Peyer's patch (tissue), 4 donors: Measurements from ENCODE around the gene BTD. TPM values are rescaled to one million over a fixed set of nuclear protein-coding genes. Genes with fewer than 3 reads are reported as not detected.

Source experiments
- DNase-seq, 3 donors: peaks; one replicate each; pipeline ENCODE4 v3.0.0-alpha.2; 2017 to 2019
- H3K27ac ChIP-seq, 4 donors: fragments of 200-600 bp; sonication (generic); one replicate each; pipeline ENCODE4 v1.5.1; 2016 to 2019
- H3K27me3 ChIP-seq, 2 donors: fragments of 200-600 bp; sonication (generic); one replicate each; pipeline ENCODE4 v1.5.1; 2019
- H3K36me3 ChIP-seq, 3 donors: fragments of 200-600 bp; sonication (generic); one replicate each; pipeline ENCODE4 v1.5.1; 2016 to 2019
- H3K4me1 ChIP-seq, 4 donors: fragments of 200-600 bp; sonication (generic); one replicate each; pipeline ENCODE4 v1.5.1; 2016 to 2019
- H3K4me3 ChIP-seq, 4 donors: fragments of 200-600 bp; sonication (generic); 1 replicate in 3 of 4; 2 replicates in 1 of 4; pipeline ENCODE4 v1.5.1; 2016 to 2019; ENCODE audit warnings: mild to moderate bottlenecking in 1 of 4
- H3K9me3 ChIP-seq, 4 donors: fragments of 200-600 bp; sonication (generic); one replicate each; pipeline ENCODE4 v1.5.1; 2016 to 2019; ENCODE audit warnings: mild to moderate bottlenecking in 1 of 4
- POLR2A ChIP-seq, 2 donors: fragments of 450-650 bp; IDR thresholded peaks; one replicate each; pipeline ENCODE4 v1.5.1; 2017; ENCODE audit warnings: antibody characterized with exemption in 2 of 2, mild to moderate bottlenecking in 2 of 2, moderate library complexity in 2 of 2
- small RNA-seq, 2 donors: library from RNA; depleted of rRNA; stranded (forward); fragments of <200 nt; gene quantifications; one replicate each; pipeline ENCODE3, GENCODE V24; 2016
- total RNA-seq, 4 donors: library from RNA; depleted of rRNA; stranded (reverse); fragments of >200 nt; gene quantifications; one replicate each; pipeline ENCODE4 v1.1.0, GENCODE V29; 2016
- TF ChIP-seq, protein P1 (sequence below), 6 experiments: fragments of 450-650 bp in 4 of 6; fragments of 200-600 bp in 2 of 6; sonication (generic) in 1 of 6; IDR thresholded peaks; one replicate each; pipeline ENCODE4 v1.5.1; 2017 to 2019; ENCODE audit warnings: antibody characterized with exemption in 6 of 6, mild to moderate bottlenecking in 3 of 6, moderate library complexity in 1 of 6

The BTD gene
- total RNA-seq, 4 donors from 2014 or later, result 9.1 to 88.4 (median 59.9) TPM

DNA sequence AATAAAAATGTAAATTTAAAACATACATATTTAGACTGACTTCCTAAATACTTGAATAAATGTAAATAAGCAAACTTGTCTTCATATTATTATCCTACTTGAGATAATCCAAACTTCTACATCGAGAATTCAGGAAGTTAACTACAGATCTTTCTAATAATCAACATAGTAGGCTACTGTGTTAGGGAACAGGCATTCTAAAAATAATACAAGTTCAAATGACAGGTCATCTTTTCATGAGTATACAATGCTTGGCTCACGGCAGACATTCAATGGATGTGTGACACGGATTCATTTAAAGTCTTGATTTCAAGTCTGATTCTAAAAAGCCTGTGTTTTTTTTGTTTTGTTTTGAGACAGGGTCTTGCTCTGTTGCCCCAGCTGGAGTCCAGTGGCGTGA, 88.7 kb downstream of the BTD start:
- no peak for DNase-seq
- no peak overlapping the region for H3K4me3 ChIP-seq
- H3K9me3 ChIP-seq, result no peaks in the 10 kb centered on the region
- H3K4me1 ChIP-seq, result no peaks in the 10 kb centered on the region
- H3K27ac ChIP-seq, result no peak overlapping the region
- H3K27me3 ChIP-seq, result no peaks in the 10 kb centered on the region
- peaks cover 0 to 62% (median 3%) of the 10 kb centered on the region in 3 donors for H3K36me3 ChIP-seq
- no peak for TF ChIP-seq POLR2A (IDR thresholded peaks at IDR 0.05)
- TF ChIP-seq, protein P1, sequence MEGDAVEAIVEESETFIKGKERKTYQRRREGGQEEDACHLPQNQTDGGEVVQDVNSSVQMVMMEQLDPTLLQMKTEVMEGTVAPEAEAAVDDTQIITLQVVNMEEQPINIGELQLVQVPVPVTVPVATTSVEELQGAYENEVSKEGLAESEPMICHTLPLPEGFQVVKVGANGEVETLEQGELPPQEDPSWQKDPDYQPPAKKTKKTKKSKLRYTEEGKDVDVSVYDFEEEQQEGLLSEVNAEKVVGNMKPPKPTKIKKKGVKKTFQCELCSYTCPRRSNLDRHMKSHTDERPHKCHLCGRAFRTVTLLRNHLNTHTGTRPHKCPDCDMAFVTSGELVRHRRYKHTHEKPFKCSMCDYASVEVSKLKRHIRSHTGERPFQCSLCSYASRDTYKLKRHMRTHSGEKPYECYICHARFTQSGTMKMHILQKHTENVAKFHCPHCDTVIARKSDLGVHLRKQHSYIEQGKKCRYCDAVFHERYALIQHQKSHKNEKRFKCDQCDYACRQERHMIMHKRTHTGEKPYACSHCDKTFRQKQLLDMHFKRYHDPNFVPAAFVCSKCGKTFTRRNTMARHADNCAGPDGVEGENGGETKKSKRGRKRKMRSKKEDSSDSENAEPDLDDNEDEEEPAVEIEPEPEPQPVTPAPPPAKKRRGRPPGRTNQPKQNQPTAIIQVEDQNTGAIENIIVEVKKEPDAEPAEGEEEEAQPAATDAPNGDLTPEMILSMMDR (IDR thresholded peaks at IDR 0.05), result no peak

DNA sequence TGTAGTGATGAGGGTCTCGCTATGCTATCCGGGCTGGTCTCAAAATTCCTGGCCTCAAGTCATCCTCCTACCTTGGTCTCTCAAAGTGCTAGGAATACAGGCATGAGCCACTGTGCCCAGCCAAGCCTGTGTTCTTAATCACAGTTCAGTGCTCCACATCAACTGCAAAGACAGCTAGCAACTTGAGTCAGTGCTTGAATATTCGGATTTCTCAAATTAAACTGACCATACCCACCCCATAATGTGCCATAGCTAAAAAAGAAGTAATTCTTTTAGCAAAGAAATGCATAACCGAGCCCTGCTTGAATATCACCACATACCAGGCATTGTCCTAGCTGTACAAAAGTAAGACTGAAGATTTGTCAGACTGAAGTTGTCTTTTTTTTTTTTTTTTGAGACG, 89.2 kb downstream of the BTD start:
- no peaks in the 10 kb centered on the region for H3K27me3 ChIP-seq
- H3K27ac ChIP-seq, result no peak overlapping the region
- peaks cover 0 to 57% (median 3%) of the 10 kb centered on the region in 3 donors for H3K36me3 ChIP-seq
- no peak overlapping the region for H3K4me3 ChIP-seq
- H3K9me3 ChIP-seq, result no peaks in the 10 kb centered on the region
- no peaks in the 10 kb centered on the region for H3K4me1 ChIP-seq
- no peak for DNase-seq
- no peak for TF ChIP-seq POLR2A (IDR thresholded peaks at IDR 0.05)
- TF ChIP-seq, protein P1 (IDR thresholded peaks at IDR 0.05), result no peak

DNA sequence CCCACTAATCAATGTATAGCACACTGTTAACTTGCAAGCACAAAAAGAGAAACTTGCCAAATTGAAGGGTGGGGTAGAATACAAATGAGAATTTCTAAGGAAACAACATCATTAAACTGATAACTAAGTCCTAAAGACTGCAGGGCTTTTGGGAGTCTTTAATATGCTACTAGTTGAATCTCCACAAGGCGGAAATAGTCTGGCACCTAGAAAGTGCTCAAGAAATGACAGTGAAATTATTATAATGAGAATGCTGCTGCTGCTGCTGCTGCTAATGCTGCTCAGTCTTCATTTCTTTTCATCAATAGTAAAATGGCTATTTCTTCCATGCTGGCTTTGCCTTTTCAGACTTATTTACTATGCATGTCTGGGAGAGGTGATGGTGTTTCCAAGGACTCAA, 91.8 kb downstream of the BTD start:
- H3K9me3 ChIP-seq, result no peaks in the 10 kb centered on the region
- H3K4me1 ChIP-seq, result no peaks in the 10 kb centered on the region
- no peak overlapping the region for H3K4me3 ChIP-seq
- no peak overlapping the region for H3K27ac ChIP-seq
- no peak for DNase-seq
- H3K27me3 ChIP-seq, result no peaks in the 10 kb centered on the region
- peaks cover 0 to 47% (median 3%) of the 10 kb centered on the region in 3 donors for H3K36me3 ChIP-seq
- no peak for TF ChIP-seq POLR2A (IDR thresholded peaks at IDR 0.05)
- TF ChIP-seq, protein P1 (IDR thresholded peaks at IDR 0.05), result no peak

DNA sequence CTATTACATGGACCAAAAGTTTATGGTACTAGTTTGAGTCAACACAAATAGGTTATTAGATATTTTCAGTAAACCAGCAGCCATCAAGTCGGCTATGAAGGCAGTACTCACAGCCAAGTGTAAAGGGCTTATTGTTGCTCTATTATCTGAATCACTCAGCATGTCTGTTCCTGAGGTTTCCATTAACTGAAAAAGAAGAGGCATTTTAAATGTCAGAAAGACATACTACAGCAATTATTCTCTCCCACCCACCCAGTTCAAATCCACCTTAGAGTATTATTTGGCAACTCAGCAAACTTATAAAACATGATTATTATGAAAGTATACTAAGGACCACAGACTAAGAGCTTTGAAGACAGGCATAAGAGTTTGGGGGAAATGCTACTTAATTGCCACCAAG, 93.1 kb downstream of the BTD start:
- Histone ChIP-seq H3K4me1 (no peaks in the 10 kb centered on the region), H3K9me3 (no peaks in the 10 kb centered on the region), H3K27me3 (no peaks in the 10 kb centered on the region), H3K4me3 (no peak overlapping the region), H3K27ac (no peak overlapping the region), H3K36me3 (peaks cover 0 to 36% (median 0%) of the 10 kb centered on the region in 3 donors)
- DNase-seq, result no peak
- no peak for TF ChIP-seq POLR2A (IDR thresholded peaks at IDR 0.05)
- TF ChIP-seq, protein P1 (IDR thresholded peaks at IDR 0.05), result no peak

Small RNAs within 50 kb of the gene (small RNA-seq; reads per million reads assigned to genes)
- gene MIR3134, result 0 reads per million in 2 donors

Other genes starting within 250 kb of the BTD start
- 10 to 100 TPM in 3 of 4 donors, 1 to 10 TPM in 1; 9.5 to 16.2 (median 13.4) TPM for gene METTL6, start 174.2 kb upstream of the BTD start, total RNA-seq
- 10 to 100 TPM; 27.1 to 45.4 (median 33.0) TPM for gene EAF1, start 174.1 kb upstream of the BTD start, total RNA-seq
- 10 to 100 TPM in 1 of 4 donors, 1 to 10 TPM in 2, under 1 TPM in 1; 0.53 to 13.2 (median 2.6) TPM for gene COLQ, start 80.0 kb upstream of the BTD start, total RNA-seq
- 10 to 100 TPM; 22.5 to 50.1 (median 33.0) TPM for gene HACL1, start 176 bp upstream of the BTD start, total RNA-seq
- gene ANKRD28, start 196.2 kb downstream of the BTD start, total RNA-seq, result 10 to 100 TPM; 45.4 to 83.3 (median 46.4) TPM